ENCODE measurements around the gene SIPA1L3. TPM values are rescaled to one million over a fixed set of nuclear protein-coding genes. Genes with fewer than 3 reads are reported as not detected.

The SIPA1L3 gene
- total RNA-seq, 1 donor from 2014 or later = 63.2 TPM

- intact Hi-C loops (cut with DNase I) = no loop called here
- Histone ChIP-seq H3K36me3 (no peaks in the 10 kb centered on the region), H3K9me3 (no peaks in the 10 kb centered on the region), H3K27ac (peak overlapping the region; percentile 56), H3K4me1 (peaks cover 31% of the 10 kb centered on the region), H3K4me3 (no peak overlapping the region), H3K27me3 (ENCODE audit: low read depth) (no peaks in the 10 kb centered on the region)
- TF ChIP-seq, protein P1, sequence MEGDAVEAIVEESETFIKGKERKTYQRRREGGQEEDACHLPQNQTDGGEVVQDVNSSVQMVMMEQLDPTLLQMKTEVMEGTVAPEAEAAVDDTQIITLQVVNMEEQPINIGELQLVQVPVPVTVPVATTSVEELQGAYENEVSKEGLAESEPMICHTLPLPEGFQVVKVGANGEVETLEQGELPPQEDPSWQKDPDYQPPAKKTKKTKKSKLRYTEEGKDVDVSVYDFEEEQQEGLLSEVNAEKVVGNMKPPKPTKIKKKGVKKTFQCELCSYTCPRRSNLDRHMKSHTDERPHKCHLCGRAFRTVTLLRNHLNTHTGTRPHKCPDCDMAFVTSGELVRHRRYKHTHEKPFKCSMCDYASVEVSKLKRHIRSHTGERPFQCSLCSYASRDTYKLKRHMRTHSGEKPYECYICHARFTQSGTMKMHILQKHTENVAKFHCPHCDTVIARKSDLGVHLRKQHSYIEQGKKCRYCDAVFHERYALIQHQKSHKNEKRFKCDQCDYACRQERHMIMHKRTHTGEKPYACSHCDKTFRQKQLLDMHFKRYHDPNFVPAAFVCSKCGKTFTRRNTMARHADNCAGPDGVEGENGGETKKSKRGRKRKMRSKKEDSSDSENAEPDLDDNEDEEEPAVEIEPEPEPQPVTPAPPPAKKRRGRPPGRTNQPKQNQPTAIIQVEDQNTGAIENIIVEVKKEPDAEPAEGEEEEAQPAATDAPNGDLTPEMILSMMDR (IDR thresholded peaks at IDR 0.05) = no peak
- DNase-seq = no peak
- ATAC-seq = no peak
Measured at GRCh38 chr19:37999309-38000213, 92.6 kb downstream of the SIPA1L3 start.

GRCh38 chr19:38001158-38001781 is 94.3 kb downstream of the SIPA1L3 start:
- no peaks in the 10 kb centered on the region for H3K36me3 ChIP-seq

GRCh38 chr19:38003438-38004185 is 96.6 kb downstream of the SIPA1L3 start:
- Histone ChIP-seq H3K4me1 (peaks cover 40% of the 10 kb centered on the region), H3K27ac (peak overlapping the region; percentile 80), H3K36me3 (no peaks in the 10 kb centered on the region), H3K9me3 (no peaks in the 10 kb centered on the region), H3K4me3 (peak overlapping the region; percentile 48), H3K27me3 (ENCODE audit: low read depth) (no peaks in the 10 kb centered on the region)
- DNase-seq (peak; percentile 80), ATAC-seq (peak; percentile 67 to 72)
- TF ChIP-seq, protein P1 (IDR thresholded peaks at IDR 0.05) = no peak
- intact Hi-C loops (cut with DNase I) = no loop called here

More at GRCh38 chr19:38001158-38001781, 94.3 kb downstream of the SIPA1L3 start:
- no peak overlapping the region for H3K4me3 ChIP-seq
- no peaks in the 10 kb centered on the region for H3K9me3 ChIP-seq
- no peaks in the 10 kb centered on the region for H3K27me3 ChIP-seq (ENCODE audit: low read depth)
- TF ChIP-seq, protein P1 (IDR thresholded peaks at IDR 0.05) = no peak
- intact Hi-C loops (cut with DNase I) = no loop called here
- no peak for ATAC-seq
- no peak overlapping the region for H3K27ac ChIP-seq
- H3K4me1 ChIP-seq = peaks cover 40% of the 10 kb centered on the region
- no peak for DNase-seq

DNA sequence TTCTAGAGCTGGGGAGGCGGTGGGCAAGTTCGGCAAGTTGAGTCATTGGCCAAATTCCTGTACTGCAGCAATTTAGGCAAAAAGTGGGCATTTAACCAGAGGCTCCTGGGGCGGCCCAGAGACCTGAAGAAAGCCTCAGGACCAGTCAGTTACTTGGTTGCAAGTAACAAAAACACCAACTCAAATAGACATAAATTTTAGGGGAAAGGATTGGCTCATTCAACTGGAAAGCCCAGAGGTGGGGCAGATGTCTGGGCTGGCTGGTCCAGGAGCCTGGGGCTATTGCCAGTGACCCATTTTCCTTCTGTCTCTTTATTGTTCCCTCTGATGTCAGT is 97.1 kb downstream of the SIPA1L3 start:
- no peak for DNase-seq
- TF ChIP-seq, protein P1 (IDR thresholded peaks at IDR 0.05) = no peak
- H3K4me3 ChIP-seq = peak overlapping the region; percentile 48
- H3K9me3 ChIP-seq = no peaks in the 10 kb centered on the region
- peak in 1 of 2 donors; percentile 25 for ATAC-seq
- peaks cover 38% of the 10 kb centered on the region for H3K4me1 ChIP-seq
- intact Hi-C loops (cut with DNase I) = no loop called here
- no peaks in the 10 kb centered on the region for H3K36me3 ChIP-seq
- H3K27me3 ChIP-seq (ENCODE audit: low read depth) = no peaks in the 10 kb centered on the region
- peak overlapping the region; percentile 80 for H3K27ac ChIP-seq

DNA sequence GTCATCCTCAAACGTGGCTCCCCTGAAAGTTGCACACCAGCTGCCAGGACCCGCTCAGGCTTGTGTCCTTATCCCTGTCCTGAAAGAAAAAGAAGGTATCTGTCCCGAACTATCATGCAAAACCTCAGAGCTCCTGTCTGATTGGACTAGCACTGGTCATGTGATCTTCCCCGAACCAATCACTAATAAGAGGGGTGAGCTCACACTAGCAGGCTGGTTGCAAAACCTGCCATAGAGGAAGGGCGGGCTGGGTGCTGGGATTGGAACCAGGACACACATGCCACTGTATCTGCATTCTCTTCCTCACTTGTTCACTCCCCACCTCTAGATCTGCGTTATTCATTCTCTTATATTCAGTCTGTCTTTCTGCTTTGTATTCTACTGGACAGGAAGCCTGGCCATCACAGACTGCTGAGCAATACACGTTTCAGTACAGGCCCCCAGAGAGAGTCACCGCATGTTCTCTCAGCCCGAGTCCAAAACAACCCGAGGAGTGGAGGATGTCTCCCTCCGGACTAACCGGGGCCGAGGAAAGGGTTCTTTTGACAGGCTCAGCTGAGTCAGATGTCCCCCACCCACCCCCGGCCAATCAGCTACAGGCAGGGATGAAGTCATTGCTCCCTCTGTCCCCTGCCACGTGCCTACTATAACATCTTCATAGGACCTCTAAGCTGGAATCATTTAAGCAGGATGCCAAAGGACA is 97.7 kb downstream of the SIPA1L3 start:
- Histone ChIP-seq H3K4me3 (peak overlapping the region; percentile 48), H3K27ac (peak overlapping the region; percentile 80), H3K4me1 (peaks cover 33% of the 10 kb centered on the region), H3K36me3 (no peaks in the 10 kb centered on the region), H3K27me3 (ENCODE audit: low read depth) (no peaks in the 10 kb centered on the region), H3K9me3 (no peaks in the 10 kb centered on the region)
- TF ChIP-seq, protein P1 (IDR thresholded peaks at IDR 0.05) = no peak
- ATAC-seq = peak; percentile 93 to 94
- DNase-seq = peak; percentile 81
- intact Hi-C loops (cut with DNase I) = no loop called here
